GM12865 (cell line): ENCODE measurements around the gene C8G.

ENCODE experiments used
- DNase-seq: peaks from one replicate; pipeline ENCODE4 v3.0.0; 2010; ENCODE audit warnings: low read depth
- H3K4me3 ChIP-seq: 2 replicates; pipeline ENCODE4 v1.5.1; 2011; ENCODE audit warnings: mild to moderate bottlenecking, low read depth, low read length, control low read depth
- TF ChIP-seq, protein P1 (sequence below): IDR thresholded peaks from 2 replicates; pipeline ENCODE4 v1.5.1; 2011; ENCODE audit warnings: low read length, control low read depth, low read depth, inconsistent platforms; ENCODE audit not compliant: insufficient read depth; ENCODE audit errors: missing control alignments

C8G gene

DNA sequence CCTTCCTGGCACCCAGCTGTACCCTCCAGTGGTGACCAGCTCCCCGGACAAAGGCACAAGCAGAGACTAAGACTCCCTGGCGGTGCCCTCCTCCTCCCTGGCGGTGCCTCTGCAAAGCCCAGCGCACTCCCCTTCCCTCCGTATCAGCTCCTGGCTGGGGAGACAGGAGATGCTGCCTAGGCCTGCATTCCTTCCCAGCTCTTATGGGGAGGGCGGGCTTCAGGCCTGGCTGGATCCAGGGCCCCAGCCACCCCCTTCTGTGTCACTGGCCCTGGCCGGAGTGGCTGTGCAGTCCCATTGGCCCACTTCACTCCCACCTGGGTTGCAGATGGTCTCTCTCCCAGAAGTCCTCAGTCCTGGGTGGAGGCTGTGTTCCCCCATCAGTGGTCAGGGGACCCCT lies 13.4 kb downstream of the C8G start:
- TF ChIP-seq, protein P1, sequence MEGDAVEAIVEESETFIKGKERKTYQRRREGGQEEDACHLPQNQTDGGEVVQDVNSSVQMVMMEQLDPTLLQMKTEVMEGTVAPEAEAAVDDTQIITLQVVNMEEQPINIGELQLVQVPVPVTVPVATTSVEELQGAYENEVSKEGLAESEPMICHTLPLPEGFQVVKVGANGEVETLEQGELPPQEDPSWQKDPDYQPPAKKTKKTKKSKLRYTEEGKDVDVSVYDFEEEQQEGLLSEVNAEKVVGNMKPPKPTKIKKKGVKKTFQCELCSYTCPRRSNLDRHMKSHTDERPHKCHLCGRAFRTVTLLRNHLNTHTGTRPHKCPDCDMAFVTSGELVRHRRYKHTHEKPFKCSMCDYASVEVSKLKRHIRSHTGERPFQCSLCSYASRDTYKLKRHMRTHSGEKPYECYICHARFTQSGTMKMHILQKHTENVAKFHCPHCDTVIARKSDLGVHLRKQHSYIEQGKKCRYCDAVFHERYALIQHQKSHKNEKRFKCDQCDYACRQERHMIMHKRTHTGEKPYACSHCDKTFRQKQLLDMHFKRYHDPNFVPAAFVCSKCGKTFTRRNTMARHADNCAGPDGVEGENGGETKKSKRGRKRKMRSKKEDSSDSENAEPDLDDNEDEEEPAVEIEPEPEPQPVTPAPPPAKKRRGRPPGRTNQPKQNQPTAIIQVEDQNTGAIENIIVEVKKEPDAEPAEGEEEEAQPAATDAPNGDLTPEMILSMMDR, result no peak
- DNase-seq, result no peak
- H3K4me3 ChIP-seq, result no peak overlapping the region

DNA sequence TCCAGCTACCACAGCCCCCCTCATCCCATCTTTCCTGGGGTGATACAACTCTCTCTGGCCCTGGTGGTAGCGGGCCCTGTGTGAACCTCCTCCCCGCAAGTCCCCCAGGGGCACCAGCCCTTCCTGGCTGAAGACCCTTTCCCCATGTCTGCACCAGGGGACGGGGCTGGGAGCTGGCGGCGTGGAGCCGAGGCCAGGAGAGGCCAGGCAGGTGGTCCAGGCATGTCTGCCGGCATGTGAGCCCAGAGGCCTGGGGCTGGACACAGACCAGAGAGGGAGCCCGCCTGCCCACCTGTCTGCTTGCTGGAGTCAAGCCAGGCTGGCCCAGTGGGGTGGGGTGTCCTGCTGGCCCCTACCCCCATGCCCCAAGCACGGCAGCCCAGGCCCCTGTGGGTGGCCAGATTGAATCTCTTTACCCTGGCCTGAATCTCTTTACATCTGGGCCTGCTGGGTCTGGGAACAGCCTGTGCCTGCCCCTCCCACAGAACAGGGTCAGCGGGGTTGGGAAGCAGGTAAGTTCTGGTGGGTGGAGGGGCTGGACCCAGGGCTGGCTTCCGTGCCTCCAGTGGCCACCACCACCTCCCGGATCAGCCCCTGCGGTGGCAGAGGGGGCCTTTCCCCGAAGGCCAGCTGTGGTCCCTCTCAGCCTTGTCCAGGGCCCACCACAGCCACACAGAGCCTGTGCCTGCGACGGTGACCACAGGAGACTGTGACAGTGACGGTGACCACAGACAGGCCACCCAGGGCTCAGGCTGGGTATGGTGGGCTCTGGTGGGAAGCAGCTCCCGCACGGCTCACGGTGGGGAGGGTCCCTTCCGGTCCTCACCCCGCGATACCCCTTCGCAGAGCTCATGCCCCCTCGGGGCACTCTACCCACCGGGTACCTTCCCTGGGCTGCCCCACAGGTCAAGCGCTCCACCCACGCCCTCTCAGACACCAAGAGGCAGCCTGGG lies 14.1 kb downstream of the C8G start:
- TF ChIP-seq, protein P1, result no peak
- DNase-seq, result no peak
- no peak overlapping the region for H3K4me3 ChIP-seq

DNA sequence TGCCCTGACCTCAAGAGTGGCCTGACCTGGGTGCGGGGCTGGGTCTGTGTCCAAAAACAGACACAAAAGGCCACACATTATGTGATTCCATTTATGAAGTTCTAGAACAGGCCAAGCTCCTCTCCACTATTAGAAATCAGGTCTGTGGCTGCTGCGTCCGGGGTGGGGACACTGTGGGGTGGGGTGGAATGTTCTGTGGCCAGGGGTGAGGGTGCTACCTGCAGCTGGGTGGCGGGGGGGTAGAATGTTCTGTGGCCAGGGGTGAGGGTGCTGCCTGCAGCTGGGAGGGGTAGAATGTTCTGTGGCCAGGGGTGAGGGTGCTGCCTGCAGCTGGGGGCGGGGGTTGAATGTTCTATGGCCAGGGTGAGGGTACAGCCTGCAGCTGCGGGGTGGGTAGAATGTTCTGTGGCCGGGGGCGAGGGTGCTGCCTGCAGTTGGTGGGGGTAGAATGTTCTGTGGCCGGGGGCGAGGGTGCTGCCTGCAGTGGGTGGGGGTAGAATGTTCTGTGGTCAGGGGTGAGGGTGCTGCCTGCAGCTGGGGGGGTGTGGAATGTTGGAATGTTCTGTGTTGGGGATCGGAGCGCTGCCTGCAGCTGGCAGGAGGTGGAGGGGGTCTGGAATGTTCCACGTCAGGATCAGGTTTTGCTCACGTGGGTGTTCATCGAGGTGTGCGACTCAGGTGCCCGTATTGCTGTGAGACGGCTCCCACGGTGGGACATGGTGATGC lies 15.3 kb downstream of the C8G start:
- H3K4me3 ChIP-seq, result no peak overlapping the region
- DNase-seq, result no peak
- TF ChIP-seq, protein P1, result no peak

DNA sequence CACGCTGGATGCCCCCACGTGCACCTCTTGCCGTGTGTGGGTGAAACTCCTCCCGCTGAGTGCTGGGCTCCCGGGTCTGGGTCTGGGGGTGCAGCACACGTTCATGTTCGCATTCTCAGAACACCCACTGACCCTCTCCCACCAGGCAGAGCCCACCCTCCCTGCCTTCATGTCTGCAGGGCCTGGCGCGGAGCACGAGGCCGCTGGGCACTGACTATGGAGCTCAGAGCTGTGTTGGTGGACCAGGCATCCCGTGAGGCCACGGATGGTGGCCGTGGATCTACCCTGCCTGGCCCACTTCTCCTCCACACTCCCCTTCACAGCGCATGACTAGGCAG lies 15.9 kb downstream of the C8G start:
- no peak for DNase-seq
- TF ChIP-seq, protein P1, result no peak
- H3K4me3 ChIP-seq, result no peak overlapping the region

DNA sequence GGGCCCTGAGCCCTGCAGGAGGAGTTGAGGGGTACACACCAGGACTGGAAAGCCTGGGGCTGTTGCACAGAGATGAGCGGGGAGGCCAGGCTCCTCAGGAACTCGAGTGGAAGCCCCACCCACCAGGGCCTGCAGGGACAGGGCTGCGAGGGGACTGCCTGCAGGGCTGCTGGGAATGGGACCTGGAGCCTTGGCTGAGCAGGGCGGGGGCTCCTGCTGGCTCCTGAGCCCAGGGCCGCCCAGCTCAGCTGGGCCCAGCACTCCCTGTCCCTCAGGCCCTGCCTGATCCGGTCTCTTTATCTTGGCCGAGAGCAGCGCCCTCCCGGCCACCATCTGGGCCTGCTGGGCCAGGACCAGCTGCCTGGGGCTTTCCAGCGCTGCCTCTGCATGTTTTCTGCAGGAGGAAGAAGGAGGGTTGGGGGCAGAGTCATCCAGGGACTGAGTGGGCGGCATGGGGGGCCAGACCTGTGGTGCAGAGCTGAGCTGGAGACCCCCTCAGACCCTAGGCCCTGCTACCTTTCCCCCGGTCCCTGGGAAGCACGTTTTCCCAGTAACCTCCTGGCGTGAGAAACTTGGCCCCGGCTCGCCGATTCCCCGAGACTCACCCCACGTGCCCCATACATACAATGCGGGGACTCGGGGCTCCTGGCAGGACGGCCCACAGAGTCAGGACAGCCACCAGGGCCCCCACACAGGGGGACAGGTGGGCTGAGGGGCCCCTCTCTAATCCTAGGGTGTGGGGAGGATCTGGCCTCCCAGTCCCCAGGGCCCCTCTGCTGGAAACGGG lies 16.4 kb downstream of the C8G start:
- no peak overlapping the region for H3K4me3 ChIP-seq
- DNase-seq, result no peak
- TF ChIP-seq, protein P1, result no peak

DNA sequence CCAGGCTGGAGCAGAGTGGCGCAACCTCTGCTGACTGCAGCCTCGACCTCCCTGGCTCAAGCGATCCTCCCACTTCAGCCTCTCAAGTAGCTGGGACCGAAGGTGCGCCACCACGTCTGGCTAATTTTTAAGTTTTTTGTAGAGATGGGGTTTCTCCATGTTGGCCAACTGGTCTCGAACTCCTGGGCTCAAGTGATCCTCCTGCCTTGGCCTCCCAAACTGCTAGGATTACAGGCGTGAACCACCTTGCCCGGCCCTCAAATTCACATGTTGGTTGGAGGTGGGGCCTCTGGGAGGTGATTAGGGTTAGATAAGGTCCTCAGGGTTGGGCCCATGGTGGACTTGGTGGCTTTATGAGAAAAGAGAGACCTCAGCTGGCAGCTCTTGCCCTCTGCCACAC lies 17.1 kb downstream of the C8G start:
- TF ChIP-seq, protein P1, result no peak
- DNase-seq, result no peak
- no peak overlapping the region for H3K4me3 ChIP-seq
